SU-DHL-6 (cell line): Measurements from ENCODE around the gene RAB10.

Experiments
- EZH2phosphoT487 ChIP-seq: fragments of 200-600 bp; sonication (generic), shearing (Covaris generic); conservative IDR thresholded peaks from 2 replicates; pipeline ENCODE4 v1.6.1; 2018; ENCODE audit warnings: mild to moderate bottlenecking, antibody characterized with exemption, low read length, moderate library complexity, mixed read lengths
- TF ChIP-seq, protein P1 (sequence below): fragments of 200-600 bp; sonication (generic); IDR thresholded peaks from one replicate; pipeline ENCODE4 v1.5.1; 2017; ENCODE audit warnings: antibody characterized with exemption, mild to moderate bottlenecking, low read length, moderate library complexity; ENCODE audit not compliant: insufficient read depth, poor library complexity, severe bottlenecking

DNA sequence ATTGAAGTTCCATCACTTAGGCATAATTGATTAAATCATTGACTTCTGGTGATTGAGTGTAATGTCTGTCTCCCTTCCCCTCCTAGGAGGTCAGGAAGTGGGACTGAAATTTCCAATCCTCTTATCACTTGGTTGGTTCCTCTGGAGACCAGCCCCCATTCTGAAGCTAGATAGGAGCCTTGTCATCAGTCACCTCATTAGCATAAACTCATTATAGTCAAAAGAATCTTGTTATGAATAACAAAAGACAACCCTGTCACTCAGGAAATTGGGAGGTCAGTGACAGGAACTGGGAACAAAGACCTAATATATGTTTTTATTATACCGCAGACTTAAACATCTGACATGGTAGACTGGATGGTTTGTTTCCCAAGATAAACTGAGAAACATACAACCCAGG lies 78.3 kb downstream of the RAB10 start:
- TF ChIP-seq, protein P1, sequence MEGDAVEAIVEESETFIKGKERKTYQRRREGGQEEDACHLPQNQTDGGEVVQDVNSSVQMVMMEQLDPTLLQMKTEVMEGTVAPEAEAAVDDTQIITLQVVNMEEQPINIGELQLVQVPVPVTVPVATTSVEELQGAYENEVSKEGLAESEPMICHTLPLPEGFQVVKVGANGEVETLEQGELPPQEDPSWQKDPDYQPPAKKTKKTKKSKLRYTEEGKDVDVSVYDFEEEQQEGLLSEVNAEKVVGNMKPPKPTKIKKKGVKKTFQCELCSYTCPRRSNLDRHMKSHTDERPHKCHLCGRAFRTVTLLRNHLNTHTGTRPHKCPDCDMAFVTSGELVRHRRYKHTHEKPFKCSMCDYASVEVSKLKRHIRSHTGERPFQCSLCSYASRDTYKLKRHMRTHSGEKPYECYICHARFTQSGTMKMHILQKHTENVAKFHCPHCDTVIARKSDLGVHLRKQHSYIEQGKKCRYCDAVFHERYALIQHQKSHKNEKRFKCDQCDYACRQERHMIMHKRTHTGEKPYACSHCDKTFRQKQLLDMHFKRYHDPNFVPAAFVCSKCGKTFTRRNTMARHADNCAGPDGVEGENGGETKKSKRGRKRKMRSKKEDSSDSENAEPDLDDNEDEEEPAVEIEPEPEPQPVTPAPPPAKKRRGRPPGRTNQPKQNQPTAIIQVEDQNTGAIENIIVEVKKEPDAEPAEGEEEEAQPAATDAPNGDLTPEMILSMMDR: no peak
- no peak for TF ChIP-seq EZH2phosphoT487
